HepG2 (cell line): ENCODE measurements around the gene SLC16A4. TPM values are rescaled to one million over a fixed set of nuclear protein-coding genes. Genes with fewer than 3 reads are reported as not detected.

Experiments used
- ARNTL ChIP-seq: sonication (generic); formaldehyde crosslinking; IDR thresholded peaks from 2 replicates; pipeline ENCODE4 v1.4.0; 2020; ENCODE audit warnings: mild to moderate bottlenecking, missing genetic modification reagents
- CCDC6 ChIP-seq: sonication (generic); formaldehyde crosslinking; IDR thresholded peaks from 2 replicates; pipeline ENCODE4 v1.8.1; 2022; ENCODE audit warnings: mild to moderate bottlenecking, missing genetic modification reagents, moderate library complexity
- CEBPG ChIP-seq: IDR thresholded peaks from 2 replicates; pipeline ENCODE4 v1.6.1; 2016
- CHD4 ChIP-seq: fragments of 200-600 bp; sonication (generic); IDR thresholded peaks from 2 replicates; pipeline ENCODE4 v1.7.0; 2017; ENCODE audit warnings: mild to moderate bottlenecking, low read length, borderline replicate concordance
- EEA1 ChIP-seq: sonication (generic); formaldehyde crosslinking; IDR thresholded peaks from 2 replicates; pipeline ENCODE4 v1.5.1; 2020; ENCODE audit warnings: mild to moderate bottlenecking, missing genetic modification reagents, borderline replicate concordance
- FLYWCH1 ChIP-seq: sonication (generic); formaldehyde crosslinking; IDR thresholded peaks from 2 replicates; pipeline ENCODE4 v1.8.1; 2023; ENCODE audit warnings: mild to moderate bottlenecking, missing genetic modification reagents
- FOXO1 ChIP-seq: sonication (generic); formaldehyde crosslinking; IDR thresholded peaks from 2 replicates; pipeline ENCODE4 v1.4.0; 2020; ENCODE audit warnings: missing genetic modification reagents
- HNF4A ChIP-seq: sonication (generic); formaldehyde crosslinking; IDR thresholded peaks from 2 replicates; pipeline ENCODE4 v1.4.0; 2020; ENCODE audit warnings: missing genetic modification reagents
- KAT2B ChIP-seq: fragments of 150-350 bp; IDR thresholded peaks from 2 replicates; pipeline ENCODE4 v1.6.1; 2014; ENCODE audit warnings: low read depth, low read length, borderline replicate concordance
- MIER2 ChIP-seq: IDR thresholded peaks from 2 replicates; pipeline ENCODE4 v1.6.1; 2016; ENCODE audit warnings: missing biosample characterization, missing genetic modification reagents
- POLR2G ChIP-seq: fragments of 200-400 bp; formaldehyde crosslinking; IDR thresholded peaks from 2 replicates; pipeline ENCODE4 v1.6.1; 2018; ENCODE audit warnings: mild to moderate bottlenecking, low read depth, low read length, moderate library complexity
- SSRP1 ChIP-seq: IDR thresholded peaks from 2 replicates; pipeline ENCODE4 v1.6.1; 2016; ENCODE audit warnings: control low read depth
- XBP1 ChIP-seq: sonication (generic); formaldehyde crosslinking; IDR thresholded peaks from 2 replicates; pipeline ENCODE4 v1.5.0; 2020; ENCODE audit warnings: missing genetic modification reagents
- ZNF253 ChIP-seq: sonication (generic); formaldehyde crosslinking; IDR thresholded peaks from 2 replicates; pipeline ENCODE4 v1.8.0; 2022; ENCODE audit warnings: mild to moderate bottlenecking, missing genetic modification reagents, borderline replicate concordance
- ZNF333 ChIP-seq: sonication (generic); formaldehyde crosslinking; IDR thresholded peaks from 2 replicates; pipeline ENCODE4 v1.4.0; 2020; ENCODE audit warnings: mild to moderate bottlenecking, missing genetic modification reagents, borderline replicate concordance
- ZNF496 ChIP-seq: sonication (generic); formaldehyde crosslinking; IDR thresholded peaks from 2 replicates; pipeline ENCODE4 v1.8.1; 2023; ENCODE audit warnings: mild to moderate bottlenecking, moderate library complexity, missing genetic modification reagents; ENCODE audit not compliant: insufficient replicate concordance
- ZNF772 ChIP-seq: sonication (generic); formaldehyde crosslinking; IDR thresholded peaks from 2 replicates; pipeline ENCODE4 v1.5.0; 2020; ENCODE audit warnings: mild to moderate bottlenecking, missing genetic modification reagents
- ZSCAN12 ChIP-seq: sonication (generic); formaldehyde crosslinking; IDR thresholded peaks from 2 replicates; pipeline ENCODE4 v1.9.0; 2021; ENCODE audit warnings: mild to moderate bottlenecking, missing genetic modification reagents
- polyA plus RNA-seq, 8 experiments: library from polyadenylated mRNA; depleted of rRNA in 3 of 8; stranded (reverse) in 7 of 8; unstranded in 1 of 8; fragments of >200 nt; fragmentation: Illumina TruSeq in 4 of 8; extraction: Trizol in 4 of 8; gene quantifications; 2 replicates each; pipeline versions ENCODE4 v1.2.1 to v1.2.3, GENCODE V29; 2011 to 2016; ENCODE audit warnings: low read depth in 4 of 8, missing spikeins in 1 of 8, mixed read lengths in 1 of 8; ENCODE audit not compliant: insufficient read depth in 1 of 8
- total RNA-seq, 5 experiments: library from RNA; depleted of rRNA; stranded (reverse); fragments of >200 nt; fragmentation: Illumina TruSeq; extraction: Trizol; gene quantifications; 2 replicates each; pipeline ENCODE4 v1.2.3, GENCODE V29; 2016; ENCODE audit warnings: low read depth in 1 of 5
- TF ChIP-seq, protein P1 (sequence below): sonication (generic); formaldehyde crosslinking; IDR thresholded peaks from 2 replicates; pipeline ENCODE4 v1.5.0; 2020; ENCODE audit warnings: mild to moderate bottlenecking, missing genetic modification reagents, borderline replicate concordance
- TF ChIP-seq, protein P2 (sequence below): sonication (generic); formaldehyde crosslinking; conservative IDR thresholded peaks from 2 replicates; pipeline ENCODE4 v1.4.0; 2020; ENCODE audit warnings: mild to moderate bottlenecking, missing genetic modification reagents, moderate library complexity

Gene SLC16A4
- total and polyA plus RNA-seq, 2 of the 13 experiments (the other 11 are each of a cell fraction or from before 2014, with no cell fraction given) = 1.1 to 1.5 TPM

DNA sequence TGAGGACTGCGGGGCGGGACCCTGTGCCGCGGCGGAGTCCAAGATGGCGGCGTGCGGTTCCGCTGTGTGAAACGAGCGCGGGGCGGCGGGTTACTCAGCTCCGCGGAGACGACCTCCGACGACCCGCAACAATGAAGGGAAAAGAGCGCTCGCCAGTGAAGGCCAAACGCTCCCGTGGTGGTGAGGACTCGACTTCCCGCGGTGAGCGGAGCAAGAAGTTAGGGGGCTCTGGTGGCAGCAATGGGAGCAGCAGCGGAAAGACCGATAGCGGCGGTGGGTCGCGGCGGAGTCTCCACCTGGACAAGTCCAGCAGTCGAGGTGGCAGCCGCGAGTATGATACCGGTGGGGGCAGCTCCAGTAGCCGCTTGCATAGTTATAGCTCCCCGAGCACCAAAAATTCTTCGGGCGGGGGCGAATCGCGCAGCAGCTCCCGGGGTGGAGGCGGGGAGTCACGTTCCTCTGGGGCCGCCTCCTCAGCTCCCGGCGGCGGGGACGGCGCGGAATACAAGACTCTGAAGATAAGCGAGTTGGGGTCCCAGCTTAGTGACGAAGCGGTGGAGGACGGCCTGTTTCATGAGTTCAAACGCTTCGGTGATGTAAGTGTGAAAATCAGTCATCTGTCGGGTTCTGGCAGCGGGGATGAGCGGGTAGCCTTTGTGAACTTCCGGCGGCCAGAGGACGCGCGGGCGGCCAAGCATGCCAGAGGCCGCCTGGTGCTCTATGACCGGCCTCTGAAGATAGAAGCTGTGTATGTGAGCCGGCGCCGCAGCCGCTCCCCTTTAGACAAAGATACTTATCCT lies 51.2 kb downstream of the SLC16A4 start (continued):
- TF ChIP-seq ZNF496 (CRISPR knock-in tag) = no peak
- peak; percentile 90 for TF ChIP-seq POLR2G
- TF ChIP-seq EEA1 = no peak
- peak; percentile 34; the same call in 1 of the 2 replicates for TF ChIP-seq FOXO1 (CRISPR knock-in tag)
- 0 out of 2 replicates have a peak, but pooled peaks have one; percentile 26 for TF ChIP-seq ZNF253
- TF ChIP-seq MIER2 (CRISPR knock-in tag) = no peak
- no peak for TF ChIP-seq CHD4
- 0 out of 2 replicates have a peak, but pooled peaks have one; percentile 63 for TF ChIP-seq ZNF333
- TF ChIP-seq ZNF772 (CRISPR knock-in tag) = 0 out of 2 replicates have a peak, but pooled peaks have one; percentile 68
- peak; percentile 15; the same call in 1 of the 2 replicates for TF ChIP-seq HNF4A (CRISPR knock-in tag)
- no peak; the same call in 1 of the 2 replicates for TF ChIP-seq ARNTL (CRISPR knock-in tag)
- TF ChIP-seq, protein P1, sequence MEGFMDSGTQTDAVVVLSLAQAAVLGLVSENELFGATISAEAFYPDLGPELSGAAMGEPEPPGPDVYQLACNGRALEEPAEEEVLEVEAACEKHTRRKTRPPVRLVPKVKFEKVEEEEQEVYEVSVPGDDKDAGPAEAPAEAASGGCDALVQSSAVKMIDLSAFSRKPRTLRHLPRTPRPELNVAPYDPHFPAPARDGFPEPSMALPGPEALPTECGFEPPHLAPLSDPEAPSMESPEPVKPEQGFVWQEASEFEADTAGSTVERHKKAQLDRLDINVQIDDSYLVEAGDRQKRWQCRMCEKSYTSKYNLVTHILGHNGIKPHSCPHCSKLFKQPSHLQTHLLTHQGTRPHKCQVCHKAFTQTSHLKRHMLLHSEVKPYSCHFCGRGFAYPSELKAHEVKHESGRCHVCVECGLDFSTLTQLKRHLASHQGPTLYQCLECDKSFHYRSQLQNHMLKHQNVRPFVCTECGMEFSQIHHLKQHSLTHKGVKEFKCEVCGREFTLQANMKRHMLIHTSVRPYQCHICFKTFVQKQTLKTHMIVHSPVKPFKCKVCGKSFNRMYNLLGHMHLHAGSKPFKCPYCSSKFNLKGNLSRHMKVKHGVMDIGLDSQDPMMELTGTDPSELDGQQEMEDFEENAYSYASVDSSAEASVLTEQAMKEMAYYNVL = no peak
- no peak for TF ChIP-seq CCDC6 (CRISPR knock-in tag)
- 0 out of 2 replicates have a peak, but pooled peaks have one; percentile 49 for TF ChIP-seq ZSCAN12 (CRISPR knock-in tag)
- TF ChIP-seq KAT2B = 0 out of 2 replicates have a peak, but pooled peaks have one; percentile 2
- no peak for TF ChIP-seq XBP1 (CRISPR knock-in tag)
- TF ChIP-seq FLYWCH1 (CRISPR knock-in tag) = no peak
- TF ChIP-seq, protein P2, sequence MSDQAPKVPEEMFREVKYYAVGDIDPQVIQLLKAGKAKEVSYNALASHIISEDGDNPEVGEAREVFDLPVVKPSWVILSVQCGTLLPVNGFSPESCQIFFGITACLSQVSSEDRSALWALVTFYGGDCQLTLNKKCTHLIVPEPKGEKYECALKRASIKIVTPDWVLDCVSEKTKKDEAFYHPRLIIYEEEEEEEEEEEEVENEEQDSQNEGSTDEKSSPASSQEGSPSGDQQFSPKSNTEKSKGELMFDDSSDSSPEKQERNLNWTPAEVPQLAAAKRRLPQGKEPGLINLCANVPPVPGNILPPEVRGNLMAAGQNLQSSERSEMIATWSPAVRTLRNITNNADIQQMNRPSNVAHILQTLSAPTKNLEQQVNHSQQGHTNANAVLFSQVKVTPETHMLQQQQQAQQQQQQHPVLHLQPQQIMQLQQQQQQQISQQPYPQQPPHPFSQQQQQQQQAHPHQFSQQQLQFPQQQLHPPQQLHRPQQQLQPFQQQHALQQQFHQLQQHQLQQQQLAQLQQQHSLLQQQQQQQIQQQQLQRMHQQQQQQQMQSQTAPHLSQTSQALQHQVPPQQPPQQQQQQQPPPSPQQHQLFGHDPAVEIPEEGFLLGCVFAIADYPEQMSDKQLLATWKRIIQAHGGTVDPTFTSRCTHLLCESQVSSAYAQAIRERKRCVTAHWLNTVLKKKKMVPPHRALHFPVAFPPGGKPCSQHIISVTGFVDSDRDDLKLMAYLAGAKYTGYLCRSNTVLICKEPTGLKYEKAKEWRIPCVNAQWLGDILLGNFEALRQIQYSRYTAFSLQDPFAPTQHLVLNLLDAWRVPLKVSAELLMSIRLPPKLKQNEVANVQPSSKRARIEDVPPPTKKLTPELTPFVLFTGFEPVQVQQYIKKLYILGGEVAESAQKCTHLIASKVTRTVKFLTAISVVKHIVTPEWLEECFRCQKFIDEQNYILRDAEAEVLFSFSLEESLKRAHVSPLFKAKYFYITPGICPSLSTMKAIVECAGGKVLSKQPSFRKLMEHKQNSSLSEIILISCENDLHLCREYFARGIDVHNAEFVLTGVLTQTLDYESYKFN = no peak
- TF ChIP-seq CEBPG = no peak
- no peak for TF ChIP-seq SSRP1 (CRISPR knock-in tag)
